Sigmoid colon (tissue), 7 donors: ENCODE measurements around the gene MIER1. TPM values are rescaled to one million over a fixed set of nuclear protein-coding genes. Genes with fewer than 3 reads are reported as not detected.
"Not testable (repeated sequence)": the region's sequence is repeated elsewhere in the genome, so short reads cannot be mapped to it uniquely, and the experiment has no call there.

ENCODE experiments used
- DNase-seq: peaks from one replicate; pipeline ENCODE4 v3.0.0-alpha.2; 2019
- H3K27ac ChIP-seq, 4 donors: fragments of 200-600 bp; sonication (generic); one replicate each; pipeline ENCODE4 v1.5.1; 2016 to 2019; ENCODE audit warnings: mild to moderate bottlenecking in 1 of 4
- H3K27me3 ChIP-seq, 3 donors: fragments of 200-600 bp; sonication (generic); one replicate each; pipeline ENCODE4 v1.5.1; 2019; ENCODE audit warnings: mild to moderate bottlenecking in 1 of 3
- H3K36me3 ChIP-seq, 4 donors: fragments of 200-600 bp; sonication (generic); one replicate each; pipeline ENCODE4 v1.5.1; 2016 to 2019
- H3K4me1 ChIP-seq, 4 donors: fragments of 200-600 bp; sonication (generic); one replicate each; pipeline ENCODE4 v1.5.1; 2017 to 2019
- H3K4me3 ChIP-seq, 4 donors: fragments of 200-600 bp; sonication (generic); one replicate each; pipeline ENCODE4 v1.5.1; 2017 to 2019; ENCODE audit warnings: mild to moderate bottlenecking in 2 of 4, moderate library complexity in 1 of 4
- H3K9me3 ChIP-seq, 4 donors: fragments of 200-600 bp in 3 of 4; sonication (generic) in 3 of 4; one replicate each; pipeline versions ENCODE4 v1.5.1 to v1.6.1; 2013 to 2019
- CTCF ChIP-seq, 4 experiments: fragments of 450-650 bp in 3 of 4; fragments of 200-600 bp in 1 of 4; IDR thresholded peaks; one replicate each; pipeline ENCODE4 v1.5.1; 2016 to 2019; ENCODE audit warnings: antibody characterized with exemption in 4 of 4, mild to moderate bottlenecking in 3 of 4, moderate library complexity in 2 of 4
- EP300 ChIP-seq, 4 donors: sonication (generic); formaldehyde crosslinking; IDR thresholded peaks; one replicate each; pipeline ENCODE4 v1.6.1; 2017; ENCODE audit warnings: antibody characterized with exemption in 4 of 4
- POLR2A ChIP-seq, 2 donors: fragments of 450-650 bp; IDR thresholded peaks; one replicate each; pipeline ENCODE4 v1.6.1; 2016; ENCODE audit warnings: antibody characterized with exemption in 2 of 2, mild to moderate bottlenecking in 2 of 2, moderate library complexity in 2 of 2
- POLR2AphosphoS5 ChIP-seq, 4 donors: sonication (generic); formaldehyde crosslinking; IDR thresholded peaks; one replicate each; pipeline ENCODE4 v1.6.1; 2017; ENCODE audit warnings: antibody characterized with exemption in 4 of 4
- WGBS, 2 donors: extraction: QIAGEN DNeasy Blood & Tissue Kit; methylation state at CpG; one replicate each; pipeline ENCODE4 v1.1.7; 2013; 5-methylcytosine and 5-hydroxymethylcytosine counted together
- intact Hi-C: fragments of 100-400 bp; cut with DNase I; formaldehyde crosslinking; loops from one replicate; pipeline ENCODE4 v1.15.1; 2023
- polyA plus RNA-seq, 3 donors: library from polyadenylated mRNA; stranded (reverse); fragments of 200-250 nt; gene quantifications; one replicate each; pipeline ENCODE4 v1.2.3, GENCODE V29; 2013
- total RNA-seq, 4 donors: library from RNA; depleted of rRNA; stranded (reverse); fragments of >200 nt; gene quantifications; one replicate each; pipeline ENCODE4 v1.1.0, GENCODE V29; 2016
- donor health status: healthy with polysubstance abuse.
- donor health status: Bipolar disorder and iron deficiency.
- donor health status: healthy.

MIER1 gene
- total and polyA plus RNA-seq, 7 donors = 21.1 to 65.6 (median 53.2) TPM

- TF ChIP-seq POLR2A (IDR thresholded peaks at IDR 0.05) (no peak), CTCF (IDR thresholded peaks at IDR 0.05) (no peak), EP300 (IDR thresholded peaks at IDR 0.05) (no peak), POLR2AphosphoS5 (IDR thresholded peaks at IDR 0.05) (no peak)
- H3K36me3 ChIP-seq = peaks cover 0 to 49% (median 7%) of the 10 kb centered on the region in 4 donors
- H3K4me3 ChIP-seq = no peak overlapping the region
- intact Hi-C loops = no loop called here
- no peaks in the 10 kb centered on the region for H3K27me3 ChIP-seq
- 91 to 94% methylated on average over 1 of the region's 1 CpG for WGBS, 2 donors
- H3K27ac ChIP-seq = no peak overlapping the region
- peaks cover 0 to 30% (median 15%) of the 10 kb centered on the region in 4 donors for H3K4me1 ChIP-seq
- H3K9me3 ChIP-seq = no peaks in the 10 kb centered on the region
- DNase-seq = no peak
Observed at GRCh38 chr1:66947267-66947666, 22.5 kb downstream of the MIER1 start.

DNA sequence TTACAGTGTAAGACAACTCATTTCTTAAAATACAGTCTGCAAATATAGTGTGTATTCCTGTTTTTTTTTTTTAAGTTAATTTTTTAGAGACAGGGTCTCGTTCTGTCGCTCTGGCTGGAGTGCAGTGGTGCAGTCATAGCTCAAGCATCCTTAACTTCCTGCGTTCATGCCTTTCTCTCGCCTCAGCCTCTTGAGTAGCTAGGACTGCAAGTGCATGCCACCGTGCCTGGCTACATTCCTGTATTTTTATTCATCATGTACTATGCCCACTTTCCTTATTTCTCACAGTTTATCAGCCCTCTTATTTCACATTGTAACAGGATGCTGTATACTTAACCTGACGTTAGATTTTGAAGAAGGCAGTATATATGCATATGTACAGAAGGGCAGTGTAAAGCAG lies 26.7 kb downstream of the MIER1 start:
- intact Hi-C loops = no loop called here
- H3K9me3 ChIP-seq = no peaks in the 10 kb centered on the region
- no peak overlapping the region for H3K27ac ChIP-seq
- WGBS, 2 donors = 94% methylated on average over 6 of the region's 6 CpGs
- peaks cover 0 to 8% (median 2%) of the 10 kb centered on the region in 4 donors for H3K4me1 ChIP-seq
- H3K4me3 ChIP-seq = no peak overlapping the region
- TF ChIP-seq POLR2A (IDR thresholded peaks at IDR 0.05) = no peak
- no peak for TF ChIP-seq CTCF (IDR thresholded peaks at IDR 0.05)
- no peak for TF ChIP-seq EP300 (IDR thresholded peaks at IDR 0.05)
- no peak for TF ChIP-seq POLR2AphosphoS5 (IDR thresholded peaks at IDR 0.05)
- no peak for DNase-seq
- no peaks in the 10 kb centered on the region for H3K27me3 ChIP-seq
- peaks cover 0 to 60% (median 8%) of the 10 kb centered on the region in 4 donors for H3K36me3 ChIP-seq

GRCh38 chr1:66954208-66954607 lies 29.4 kb downstream of the MIER1 start:
- 80 to 84% methylated on average over 4 of the region's 4 CpGs for WGBS, 2 donors
- DNase-seq = no peak
- no peaks in the 10 kb centered on the region for H3K9me3 ChIP-seq
- no peak overlapping the region for H3K4me3 ChIP-seq
- TF ChIP-seq POLR2AphosphoS5 (IDR thresholded peaks at IDR 0.05) = no peak
- no peak for TF ChIP-seq POLR2A (IDR thresholded peaks at IDR 0.05)
- TF ChIP-seq CTCF (IDR thresholded peaks at IDR 0.05) = no peak
- no peak for TF ChIP-seq EP300 (IDR thresholded peaks at IDR 0.05)
- H3K4me1 ChIP-seq = peaks cover 0 to 2% (median 0%) of the 10 kb centered on the region in 4 donors
- H3K27me3 ChIP-seq = no peaks in the 10 kb centered on the region
- H3K27ac ChIP-seq = no peak overlapping the region
- intact Hi-C loops = no loop called here
- peaks cover 0 to 60% (median 8%) of the 10 kb centered on the region in 4 donors for H3K36me3 ChIP-seq

- DNase-seq = no peak
- H3K4me1 ChIP-seq = no peaks in the 10 kb centered on the region
- peaks cover 0 to 73% (median 8%) of the 10 kb centered on the region in 4 donors for H3K36me3 ChIP-seq
- H3K27ac ChIP-seq = no peak overlapping the region
- intact Hi-C loops = no loop called here
- TF ChIP-seq POLR2A (IDR thresholded peaks at IDR 0.05) = no peak
- TF ChIP-seq POLR2AphosphoS5 (IDR thresholded peaks at IDR 0.05) = no peak
- no peak for TF ChIP-seq CTCF (IDR thresholded peaks at IDR 0.05)
- no peak for TF ChIP-seq EP300 (IDR thresholded peaks at IDR 0.05)
- H3K9me3 ChIP-seq = no peaks in the 10 kb centered on the region
- H3K4me3 ChIP-seq = no peak overlapping the region
- 90 to 95% methylated on average over 3 of the region's 3 CpGs for WGBS, 2 donors
- no peaks in the 10 kb centered on the region for H3K27me3 ChIP-seq
Observed at GRCh38 chr1:66957938-66958337, 33.1 kb downstream of the MIER1 start.

GRCh38 chr1:66966188-66966873 lies 41.5 kb downstream of the MIER1 start:
- H3K4me1 ChIP-seq, H3K27me3 ChIP-seq, intact Hi-C loops, DNase-seq, H3K9me3 ChIP-seq, H3K4me3 ChIP-seq, H3K27ac ChIP-seq: not testable (repeated sequence)
- H3K36me3 ChIP-seq = peaks cover 0 to 88% (median 17%) of the 10 kb centered on the region in 4 donors
- 93 to 94% methylated on average over 7 of the region's 7 CpGs for WGBS, 2 donors
